ENCODE data around the gene BAG5. TPM values are rescaled to one million over a fixed set of nuclear protein-coding genes. Genes with fewer than 3 reads are reported as not detected.

BAG5 gene
- total RNA-seq, 1 donor from 2014 or later: 39.9 TPM

- DNase-seq (ENCODE audit: low spot score): no peak
- TF ChIP-seq, protein P1, sequence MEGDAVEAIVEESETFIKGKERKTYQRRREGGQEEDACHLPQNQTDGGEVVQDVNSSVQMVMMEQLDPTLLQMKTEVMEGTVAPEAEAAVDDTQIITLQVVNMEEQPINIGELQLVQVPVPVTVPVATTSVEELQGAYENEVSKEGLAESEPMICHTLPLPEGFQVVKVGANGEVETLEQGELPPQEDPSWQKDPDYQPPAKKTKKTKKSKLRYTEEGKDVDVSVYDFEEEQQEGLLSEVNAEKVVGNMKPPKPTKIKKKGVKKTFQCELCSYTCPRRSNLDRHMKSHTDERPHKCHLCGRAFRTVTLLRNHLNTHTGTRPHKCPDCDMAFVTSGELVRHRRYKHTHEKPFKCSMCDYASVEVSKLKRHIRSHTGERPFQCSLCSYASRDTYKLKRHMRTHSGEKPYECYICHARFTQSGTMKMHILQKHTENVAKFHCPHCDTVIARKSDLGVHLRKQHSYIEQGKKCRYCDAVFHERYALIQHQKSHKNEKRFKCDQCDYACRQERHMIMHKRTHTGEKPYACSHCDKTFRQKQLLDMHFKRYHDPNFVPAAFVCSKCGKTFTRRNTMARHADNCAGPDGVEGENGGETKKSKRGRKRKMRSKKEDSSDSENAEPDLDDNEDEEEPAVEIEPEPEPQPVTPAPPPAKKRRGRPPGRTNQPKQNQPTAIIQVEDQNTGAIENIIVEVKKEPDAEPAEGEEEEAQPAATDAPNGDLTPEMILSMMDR (IDR thresholded peaks at IDR 0.05; ENCODE audit: unreplicated experiment): no peak
- Mint-ChIP-seq H3K4me1 (ENCODE audit: unreplicated experiment) (no peaks in the 10 kb centered on the region), H3K4me3 (ENCODE audit: unreplicated experiment) (no peak overlapping the region), H3K27me3 (ENCODE audit: unreplicated experiment) (peaks cover 11% of the 10 kb centered on the region), H3K27ac (ENCODE audit: unreplicated experiment) (no peak overlapping the region), H3K36me3 (ENCODE audit: low read depth, unreplicated experiment) (no peaks in the 10 kb centered on the region), H3K9me3 (ENCODE audit: unreplicated experiment) (no peaks in the 10 kb centered on the region)
These were observed 21.4 kb downstream of the BAG5 start for GRCh38 chr14:103540821-103541708.

DNA sequence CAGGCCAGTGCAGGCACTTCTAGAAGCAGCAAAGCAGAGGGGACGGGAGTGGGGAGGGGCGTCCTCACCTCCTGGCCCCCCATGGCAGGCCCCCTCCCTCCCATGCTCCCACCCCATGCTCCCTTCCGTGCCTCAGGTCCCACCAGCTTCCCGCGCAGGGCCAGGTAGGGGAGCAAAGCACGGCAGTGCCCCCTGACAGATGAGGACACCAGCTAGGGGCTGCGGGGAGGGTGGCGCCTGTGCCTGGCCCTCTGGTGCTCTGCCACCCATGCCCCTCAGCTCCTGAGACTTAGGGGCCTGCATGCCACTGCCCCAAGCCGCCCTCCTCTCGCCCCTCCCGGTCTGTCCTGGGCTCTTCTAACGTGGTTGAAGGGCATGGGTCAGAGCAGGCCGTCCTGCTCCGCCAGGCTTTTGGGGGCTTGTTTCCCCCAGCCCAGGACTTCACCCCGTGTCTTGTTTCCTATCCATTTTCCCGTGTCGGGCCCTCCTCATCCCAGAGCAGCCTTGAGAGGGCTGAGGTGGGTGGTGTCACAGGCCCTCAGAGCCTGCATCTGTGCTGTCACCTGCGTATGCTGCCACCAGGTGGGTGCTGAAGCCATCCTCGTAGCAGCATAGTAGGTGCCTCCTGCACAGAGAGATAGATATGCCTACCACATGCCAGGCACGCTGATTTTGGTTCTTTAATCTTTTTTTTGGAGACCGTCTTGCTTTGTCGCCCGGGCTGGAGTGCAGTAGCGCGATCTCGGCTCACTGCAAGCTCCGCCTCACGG is 23.2 kb downstream of the BAG5 start:
- no peaks in the 10 kb centered on the region for H3K4me1 Mint-ChIP-seq (ENCODE audit: unreplicated experiment)
- TF ChIP-seq, protein P1 (IDR thresholded peaks at IDR 0.05; ENCODE audit: unreplicated experiment): no peak
- H3K27me3 Mint-ChIP-seq (ENCODE audit: unreplicated experiment): peaks cover 13% of the 10 kb centered on the region
- DNase-seq (ENCODE audit: low spot score): no peak
- H3K27ac Mint-ChIP-seq (ENCODE audit: unreplicated experiment): no peak overlapping the region
- no peak overlapping the region for H3K4me3 Mint-ChIP-seq (ENCODE audit: unreplicated experiment)
- no peaks in the 10 kb centered on the region for H3K9me3 Mint-ChIP-seq (ENCODE audit: unreplicated experiment)
- H3K36me3 Mint-ChIP-seq (ENCODE audit: low read depth, unreplicated experiment): no peaks in the 10 kb centered on the region

GRCh38 chr14:103538291-103539055 is 24.0 kb downstream of the BAG5 start:
- DNase-seq (ENCODE audit: low spot score): no peak
- TF ChIP-seq, protein P1 (IDR thresholded peaks at IDR 0.05; ENCODE audit: unreplicated experiment): no peak
- no peak overlapping the region for H3K27ac Mint-ChIP-seq (ENCODE audit: unreplicated experiment)
- H3K4me3 Mint-ChIP-seq (ENCODE audit: unreplicated experiment): no peak overlapping the region
- no peaks in the 10 kb centered on the region for H3K4me1 Mint-ChIP-seq (ENCODE audit: unreplicated experiment)
- H3K36me3 Mint-ChIP-seq (ENCODE audit: low read depth, unreplicated experiment): no peaks in the 10 kb centered on the region
- no peaks in the 10 kb centered on the region for H3K9me3 Mint-ChIP-seq (ENCODE audit: unreplicated experiment)
- peaks cover 13% of the 10 kb centered on the region for H3K27me3 Mint-ChIP-seq (ENCODE audit: unreplicated experiment)

GRCh38 chr14:103537175-103537990 is 25.1 kb downstream of the BAG5 start:
- Mint-ChIP-seq H3K4me1 (ENCODE audit: unreplicated experiment) (no peaks in the 10 kb centered on the region), H3K9me3 (ENCODE audit: unreplicated experiment) (no peaks in the 10 kb centered on the region), H3K4me3 (ENCODE audit: unreplicated experiment) (peak overlapping the region; percentile 32), H3K27me3 (ENCODE audit: unreplicated experiment) (peaks cover 13% of the 10 kb centered on the region), H3K27ac (ENCODE audit: unreplicated experiment) (no peak overlapping the region), H3K36me3 (ENCODE audit: low read depth, unreplicated experiment) (no peaks in the 10 kb centered on the region)
- no peak for DNase-seq (ENCODE audit: low spot score)
- TF ChIP-seq, protein P1 (IDR thresholded peaks at IDR 0.05; ENCODE audit: unreplicated experiment): no peak
